ENCODE measurements around the gene CTIF. TPM values are rescaled to one million over a fixed set of nuclear protein-coding genes. Genes with fewer than 3 reads are reported as not detected.

CTIF gene
- total RNA-seq, 1 donor from 2014 or later: 60.0 TPM

GRCh38 chr18:48703028-48703386, 164.2 kb downstream of the CTIF start:
- Histone ChIP-seq H3K27me3 (ENCODE audit: low read depth) (no peaks in the 10 kb centered on the region), H3K27ac (replicated peaks) (peak overlapping the region; percentile 46), H3K36me3 (no peaks in the 10 kb centered on the region), H3K9me3 (replicated peaks) (no peaks in the 10 kb centered on the region), H3K4me3 (no peak overlapping the region), H3K4me1 (peaks cover 26% of the 10 kb centered on the region)
- TF ChIP-seq CTCF (IDR thresholded peaks at IDR 0.05; ENCODE audit: borderline replicate concordance): no peak
- intact Hi-C loops (cut with micrococcal nuclease): no loop called here
- DNase-seq: no peak

GRCh38 chr18:48703418-48703817, 164.6 kb downstream of the CTIF start:
- DNase-seq: no peak
- Histone ChIP-seq H3K9me3 (replicated peaks) (no peaks in the 10 kb centered on the region), H3K27ac (replicated peaks) (peak overlapping the region; percentile 46), H3K4me1 (peaks cover 26% of the 10 kb centered on the region), H3K27me3 (ENCODE audit: low read depth) (no peaks in the 10 kb centered on the region), H3K4me3 (no peak overlapping the region), H3K36me3 (no peaks in the 10 kb centered on the region)
- TF ChIP-seq CTCF (IDR thresholded peaks at IDR 0.05; ENCODE audit: borderline replicate concordance): no peak
- intact Hi-C loops (cut with micrococcal nuclease): no loop called here

- DNase-seq: no peak
- Histone ChIP-seq H3K4me1 (peaks cover 30% of the 10 kb centered on the region), H3K27me3 (ENCODE audit: low read depth) (no peaks in the 10 kb centered on the region), H3K4me3 (no peak overlapping the region), H3K36me3 (no peaks in the 10 kb centered on the region), H3K9me3 (replicated peaks) (no peaks in the 10 kb centered on the region), H3K27ac (replicated peaks) (no peak overlapping the region)
- TF ChIP-seq CTCF (IDR thresholded peaks at IDR 0.05; ENCODE audit: borderline replicate concordance): no peak
- intact Hi-C loops (cut with micrococcal nuclease): no loop called here
Observed at GRCh38 chr18:48705043-48705442, 166.2 kb downstream of the CTIF start.

- intact Hi-C loops (cut with micrococcal nuclease): no loop called here
- Histone ChIP-seq H3K27ac (replicated peaks) (no peak overlapping the region), H3K4me3 (no peak overlapping the region), H3K27me3 (ENCODE audit: low read depth) (no peaks in the 10 kb centered on the region), H3K9me3 (replicated peaks) (no peaks in the 10 kb centered on the region), H3K4me1 (peaks cover 35% of the 10 kb centered on the region), H3K36me3 (no peaks in the 10 kb centered on the region)
- TF ChIP-seq CTCF (IDR thresholded peaks at IDR 0.05; ENCODE audit: borderline replicate concordance): no peak
- DNase-seq: no peak
Observed at GRCh38 chr18:48705531-48705930, 166.7 kb downstream of the CTIF start.

GRCh38 chr18:48706731-48707130, 167.9 kb downstream of the CTIF start:
- H3K27ac ChIP-seq (replicated peaks): peak overlapping the region; percentile 36
- H3K36me3 ChIP-seq: no peaks in the 10 kb centered on the region
- H3K4me3 ChIP-seq: no peak overlapping the region
- DNase-seq: no peak
- H3K9me3 ChIP-seq (replicated peaks): no peaks in the 10 kb centered on the region
- peaks cover 45% of the 10 kb centered on the region for H3K4me1 ChIP-seq
- no peak for TF ChIP-seq CTCF (IDR thresholded peaks at IDR 0.05; ENCODE audit: borderline replicate concordance)
- intact Hi-C loops (cut with micrococcal nuclease): no loop called here
- H3K27me3 ChIP-seq (ENCODE audit: low read depth): no peaks in the 10 kb centered on the region

Measured in left ventricle myocardium inferior (tissue), 1 donor.